GM21576 (cell line): ENCODE data around the gene SEC31B.

Experiments
- ATAC-seq: cut with Tn5 transposase; IDR thresholded peaks from one replicate; pipeline ENCODE4 v1.9.1; 2021; ENCODE audit warnings: mild to moderate bottlenecking, moderate library complexity; ENCODE audit not compliant: unreplicated experiment

The SEC31B gene

DNA sequence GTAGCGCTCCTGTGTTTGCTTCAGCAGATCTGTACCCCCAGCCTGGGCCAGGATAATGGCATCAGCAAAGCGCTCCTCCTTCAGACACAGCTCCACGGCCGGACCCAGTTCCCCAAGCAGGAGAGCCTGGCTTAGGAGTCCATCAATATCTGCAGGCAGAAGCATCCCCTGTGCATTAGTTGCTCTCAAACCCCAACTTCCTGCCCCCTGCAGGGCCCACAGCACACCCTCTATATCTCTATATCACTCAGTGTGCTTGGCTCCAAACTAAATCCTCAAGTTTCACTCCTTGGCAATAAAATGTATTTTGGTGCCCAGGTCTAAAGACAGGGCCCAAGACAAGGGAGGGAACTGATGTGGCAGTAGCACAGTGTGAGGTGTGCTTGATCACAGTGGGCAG lies 21.6 kb downstream of the SEC31B start:
- no peak for ATAC-seq

DNA sequence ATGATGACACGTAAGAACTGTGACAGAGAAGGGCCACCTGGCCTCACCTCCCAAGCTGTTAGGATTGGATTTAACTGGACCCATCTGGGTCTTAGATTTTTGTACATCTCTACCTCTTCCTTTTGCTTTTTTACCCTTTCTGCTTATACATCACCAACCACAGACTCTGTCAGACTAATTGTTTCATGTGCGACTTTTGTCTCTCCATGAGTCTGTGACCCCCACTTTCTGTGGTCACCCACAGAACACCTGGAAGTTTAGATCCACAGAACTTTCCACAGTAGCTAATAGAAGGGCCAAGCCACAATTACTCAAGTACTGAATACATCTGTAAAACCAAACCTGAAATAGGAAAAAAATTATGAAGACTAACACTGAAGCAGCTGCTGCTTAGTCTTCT lies 23.1 kb downstream of the SEC31B start:
- ATAC-seq = no peak

GRCh38 chr10:100490531-100490930 lies 29.1 kb downstream of the SEC31B start:
- no peak for ATAC-seq

DNA sequence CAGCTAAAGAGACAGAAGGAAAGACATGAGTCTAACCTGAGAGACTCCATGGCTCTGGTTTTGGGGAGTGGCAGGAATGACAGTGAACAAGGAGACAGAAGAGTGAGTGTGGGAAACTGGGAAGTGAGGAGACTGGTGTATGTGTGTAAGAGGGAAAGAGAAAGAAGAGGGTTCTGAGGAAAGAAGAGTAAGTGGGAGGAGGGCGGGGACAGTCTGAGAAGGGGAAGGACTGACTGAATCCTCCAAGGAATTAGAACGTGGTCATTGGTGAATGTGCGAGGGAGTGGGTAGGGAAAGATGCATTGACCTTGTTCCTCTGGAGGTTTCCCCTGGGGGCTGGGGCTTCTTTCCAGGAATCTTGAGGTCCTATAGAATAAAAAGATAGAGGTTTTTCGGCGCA lies 30.3 kb downstream of the SEC31B start:
- ATAC-seq = no peak

GRCh38 chr10:100487529-100487928 lies 32.1 kb downstream of the SEC31B start:
- no peak for ATAC-seq

- ATAC-seq = no peak
Measured at GRCh38 chr10:100485801-100486495, 33.7 kb downstream of the SEC31B start.

DNA sequence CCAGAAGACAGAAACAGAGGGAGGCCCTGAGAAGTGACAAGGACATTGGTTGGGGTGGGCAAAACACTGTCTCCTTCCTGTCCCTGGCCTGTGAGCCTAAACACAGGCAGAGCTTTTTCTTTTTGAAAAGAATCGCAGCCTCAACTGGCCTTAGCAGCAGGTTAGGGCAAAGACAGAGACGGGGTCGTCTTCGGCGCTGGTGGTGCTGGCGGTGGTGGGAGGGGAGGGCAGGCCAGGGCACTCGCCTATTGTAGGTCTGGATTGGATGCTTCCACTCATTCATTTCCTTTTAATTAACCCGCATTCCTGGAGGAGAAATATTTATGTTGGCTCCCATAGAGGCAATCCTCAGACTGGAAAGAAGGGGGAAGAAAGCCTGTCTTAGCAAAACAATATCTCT lies 34.3 kb downstream of the SEC31B start:
- ATAC-seq = no peak

- ATAC-seq = no peak
Measured at GRCh38 chr10:100483876-100484666, 35.6 kb downstream of the SEC31B start.

DNA sequence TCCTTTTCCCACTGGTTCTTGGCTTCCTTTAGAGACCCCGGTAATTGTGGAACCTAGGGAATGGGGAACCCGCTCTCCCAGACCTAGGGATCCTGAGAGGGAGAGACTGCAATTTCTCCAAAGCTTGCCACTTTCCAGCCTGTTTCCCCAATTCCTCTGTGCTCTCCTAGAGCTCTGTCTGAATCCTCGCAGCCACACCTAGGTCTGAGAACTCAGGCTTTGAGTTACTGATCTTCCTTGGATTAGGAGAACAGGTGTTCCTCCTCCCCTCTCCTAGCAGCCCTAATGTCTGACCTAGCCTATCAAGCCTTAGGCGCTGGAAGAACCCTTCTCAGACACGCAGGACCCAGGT lies 36.9 kb downstream of the SEC31B start:
- no peak for ATAC-seq

DNA sequence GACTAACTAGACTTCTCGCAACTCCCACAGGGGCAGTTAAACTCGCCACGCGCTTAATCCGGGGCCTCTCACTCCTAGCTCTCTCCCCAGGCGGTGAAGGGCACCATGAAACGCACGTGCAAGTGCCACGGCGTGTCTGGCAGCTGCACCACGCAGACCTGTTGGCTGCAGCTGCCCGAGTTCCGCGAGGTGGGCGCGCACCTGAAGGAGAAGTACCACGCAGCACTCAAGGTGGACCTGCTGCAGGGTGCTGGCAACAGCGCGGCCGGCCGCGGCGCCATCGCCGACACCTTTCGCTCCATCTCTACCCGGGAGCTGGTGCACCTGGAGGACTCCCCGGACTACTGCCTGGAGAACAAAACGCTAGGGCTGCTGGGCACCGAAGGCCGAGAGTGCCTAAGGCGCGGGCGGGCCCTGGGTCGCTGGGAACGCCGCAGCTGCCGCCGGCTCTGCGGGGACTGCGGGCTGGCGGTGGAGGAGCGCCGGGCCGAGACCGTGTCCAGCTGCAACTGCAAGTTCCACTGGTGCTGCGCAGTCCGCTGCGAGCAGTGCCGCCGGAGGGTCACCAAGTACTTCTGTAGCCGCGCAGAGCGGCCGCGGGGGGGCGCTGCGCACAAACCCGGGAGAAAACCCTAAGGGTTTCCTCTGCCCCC lies 37.4 kb downstream of the SEC31B start:
- ATAC-seq = peak; percentile 42

- ATAC-seq = peak; percentile 97
Measured at GRCh38 chr10:100481462-100482081, 38.1 kb downstream of the SEC31B start.

DNA sequence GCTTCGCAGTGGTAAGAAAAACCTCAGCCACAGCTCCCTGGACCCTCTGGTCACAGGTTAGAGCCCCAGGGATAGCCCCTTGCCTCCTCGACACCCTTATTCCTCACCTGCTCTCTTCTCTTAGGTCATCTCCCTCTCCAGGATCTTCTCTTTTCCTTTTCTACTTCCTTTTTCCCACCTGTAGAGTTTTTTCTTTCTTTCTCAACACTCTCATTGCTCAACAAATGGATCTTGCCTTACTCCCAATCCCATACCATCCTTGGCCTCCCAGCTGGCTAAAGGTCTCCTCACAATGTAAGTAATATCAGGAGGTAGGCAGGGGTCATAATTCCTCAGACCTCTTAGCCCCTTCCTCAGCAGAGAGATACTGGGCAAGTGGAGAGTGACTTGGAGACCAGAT lies 39.7 kb downstream of the SEC31B start:
- no peak for ATAC-seq

DNA sequence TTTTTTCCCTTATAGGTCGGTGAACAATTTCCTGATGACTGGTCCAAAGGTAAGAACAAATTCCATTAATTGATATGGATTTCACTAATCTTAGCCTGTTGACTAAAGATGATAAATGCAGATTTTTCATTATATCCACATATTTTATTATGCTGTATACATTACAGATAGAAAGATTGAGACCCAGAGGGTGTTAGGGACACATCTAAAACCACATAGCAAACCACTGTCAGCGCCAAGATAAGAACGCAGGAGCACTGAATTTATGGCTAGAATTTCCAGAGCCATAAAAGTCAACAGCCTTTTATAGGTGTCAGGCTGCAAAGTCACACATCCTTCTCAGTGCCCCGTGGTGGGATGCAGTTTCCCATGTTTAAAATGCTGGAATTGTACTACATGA lies 40.6 kb downstream of the SEC31B start:
- no peak for ATAC-seq

DNA sequence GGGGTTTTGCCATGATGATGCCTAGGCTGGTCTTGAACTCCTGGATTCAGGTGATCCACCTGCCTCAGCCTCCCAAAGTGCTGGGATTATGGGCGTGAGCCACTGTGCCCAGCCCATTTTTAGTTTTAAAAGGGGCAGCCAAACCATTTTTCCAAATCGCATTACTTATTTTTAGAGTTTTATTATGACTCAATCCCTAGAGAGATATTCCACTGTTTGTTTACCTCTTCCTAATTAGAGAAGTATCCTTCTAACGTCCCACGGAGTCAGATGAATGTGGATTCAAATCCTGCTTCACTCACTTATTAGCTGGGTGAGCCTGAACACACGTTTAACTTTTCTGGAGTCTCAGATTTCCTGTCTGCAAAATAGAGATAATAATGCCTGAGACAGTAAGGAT lies 41.7 kb downstream of the SEC31B start:
- no peak for ATAC-seq

DNA sequence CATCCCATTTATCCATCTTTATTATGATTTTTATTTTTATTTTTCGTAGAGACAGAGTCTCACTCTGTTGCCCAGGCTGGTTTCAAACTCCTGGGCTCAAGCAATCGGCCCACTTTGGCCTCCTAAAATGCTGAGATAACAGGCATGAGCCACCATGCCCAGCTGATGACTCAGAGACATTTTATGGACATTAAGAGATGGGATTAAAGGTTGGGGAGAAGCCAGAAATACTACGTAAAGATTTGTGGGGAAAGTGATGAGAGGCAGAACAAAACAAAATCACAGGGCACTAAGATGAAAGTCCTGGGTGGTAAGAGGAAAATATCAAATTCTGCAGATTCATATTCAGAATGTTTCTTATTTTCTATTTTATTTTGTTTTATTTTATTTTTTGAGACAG lies 49.3 kb downstream of the SEC31B start:
- no peak for ATAC-seq

DNA sequence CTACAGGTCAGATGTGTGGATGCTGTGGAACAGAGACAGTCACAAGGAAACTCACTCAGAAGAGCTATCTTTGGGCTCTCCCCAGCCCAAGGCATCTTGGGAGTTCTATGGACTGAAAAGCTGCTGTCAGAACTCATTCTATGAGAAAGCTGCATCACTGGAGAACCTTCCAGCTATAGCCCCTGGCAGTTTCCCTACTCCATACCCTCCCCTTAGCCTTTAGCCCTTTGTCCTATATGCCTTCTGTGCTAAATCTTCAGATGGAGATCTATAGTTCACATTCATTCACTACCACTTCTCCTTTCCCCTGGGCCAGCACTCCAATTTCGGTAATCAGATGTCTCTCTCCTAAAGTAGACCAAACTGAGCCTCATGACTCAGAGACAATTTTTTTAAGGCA lies 49.9 kb downstream of the SEC31B start:
- no peak for ATAC-seq

DNA sequence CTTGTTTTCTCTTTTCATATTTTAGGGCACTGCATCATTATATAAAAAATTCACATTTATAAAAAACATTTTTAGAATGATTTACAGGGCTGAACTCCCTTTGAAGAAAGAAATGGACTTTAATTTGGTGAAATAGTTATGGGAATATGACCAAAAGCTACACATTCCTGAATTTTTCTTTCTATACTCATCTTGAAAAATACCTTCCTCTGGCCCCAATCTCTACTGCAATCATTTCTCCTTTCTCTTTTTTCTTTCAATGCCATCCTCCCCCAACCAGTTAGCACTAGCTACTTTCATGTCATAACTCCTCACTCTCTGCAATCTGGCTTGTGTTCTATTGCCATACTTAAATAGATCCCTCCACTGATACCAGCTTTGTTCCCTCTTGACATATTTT lies 50.7 kb downstream of the SEC31B start:
- no peak for ATAC-seq

- no peak for ATAC-seq
Measured at GRCh38 chr10:100468322-100468721, 51.3 kb downstream of the SEC31B start.

GRCh38 chr10:100462709-100463108 lies 57.0 kb downstream of the SEC31B start, which contains the start of gene WNT8B:
Gene WNT8B, plus strand, starts transcription at chr10:100463009. Its CDS starts 160 bp downstream, at chr10:100463169.
- no peak for ATAC-seq

GRCh38 chr10:100448951-100449350 lies 70.7 kb downstream of the SEC31B start:
- ATAC-seq = no peak

DNA sequence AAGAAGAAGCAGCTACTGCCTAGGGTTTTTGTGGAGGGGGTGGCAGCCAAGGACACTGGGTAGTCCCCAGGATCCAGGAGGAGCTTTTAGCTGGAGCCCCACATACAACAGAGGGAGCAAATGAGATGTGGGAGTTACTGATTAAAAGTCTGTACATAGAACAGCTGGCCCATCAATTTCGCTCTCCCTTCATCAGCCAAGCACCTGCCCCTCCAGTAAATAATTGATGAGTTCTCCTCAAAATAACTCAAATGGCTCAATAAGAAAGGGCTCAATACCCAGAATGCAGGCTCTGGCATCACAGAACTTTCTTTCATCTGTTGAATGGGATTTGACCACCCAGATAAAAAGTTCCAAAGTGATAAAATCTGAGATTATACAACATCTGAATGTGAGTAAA lies 72.0 kb downstream of the SEC31B start:
- no peak for ATAC-seq
